Type B pancreatic cell (in vitro differentiated cells): ENCODE results near the gene ESPN. TPM values are rescaled to one million over a fixed set of nuclear protein-coding genes. Genes with fewer than 3 reads are reported as not detected.
A peak's percentile ranks its signal among the peaks of the same experiment; 100 is the strongest.
"Not testable (repeated sequence)": the region's sequence is repeated elsewhere in the genome, so short reads cannot be mapped to it uniquely, and the experiment has no call there.

Source experiments
- DNase-seq: peaks from one replicate; pipeline ENCODE4 v3.0.0; 2021; ENCODE audit warnings: mixed read lengths; ENCODE audit not compliant: unreplicated experiment; ENCODE audit errors: extremely low spot score
- H3K27ac Mint-ChIP-seq: 2 replicates; pipeline ENCODE4 v1.8.0; 2021; ENCODE audit warnings: mild to moderate bottlenecking, mixed read lengths
- H3K27me3 Mint-ChIP-seq: 2 replicates; pipeline ENCODE4 v1.8.0; 2021; ENCODE audit warnings: mixed read lengths
- H3K36me3 Mint-ChIP-seq: 2 replicates; pipeline ENCODE4 v1.8.0; 2021; ENCODE audit warnings: mixed read lengths
- H3K4me1 Mint-ChIP-seq: one replicate; pipeline ENCODE4 v1.8.0; 2021; ENCODE audit warnings: mixed read lengths; ENCODE audit not compliant: unreplicated experiment
- H3K4me3 Mint-ChIP-seq: 2 replicates; pipeline ENCODE4 v1.8.0; 2021; ENCODE audit warnings: mild to moderate bottlenecking, mixed read lengths
- H3K9me3 Mint-ChIP-seq: 2 replicates; pipeline ENCODE4 v1.8.0; 2021; ENCODE audit warnings: mixed read lengths
- total RNA-seq: library from RNA; stranded (reverse); gene quantifications from 2 replicates; pipeline ENCODE4 v1.2.1, GENCODE V29; 2021; ENCODE audit warnings: low replicate concordance
- TF ChIP-seq, protein P1 (sequence below): fragments of 200-600 bp; sonication (generic); conservative IDR thresholded peaks from 2 replicates; pipeline ENCODE4 v1.5.0; 2021; ENCODE audit warnings: antibody characterized with exemption, mild to moderate bottlenecking

Gene ESPN
- total RNA-seq, 1 donor from 2014 or later, result 13.8 TPM

DNA sequence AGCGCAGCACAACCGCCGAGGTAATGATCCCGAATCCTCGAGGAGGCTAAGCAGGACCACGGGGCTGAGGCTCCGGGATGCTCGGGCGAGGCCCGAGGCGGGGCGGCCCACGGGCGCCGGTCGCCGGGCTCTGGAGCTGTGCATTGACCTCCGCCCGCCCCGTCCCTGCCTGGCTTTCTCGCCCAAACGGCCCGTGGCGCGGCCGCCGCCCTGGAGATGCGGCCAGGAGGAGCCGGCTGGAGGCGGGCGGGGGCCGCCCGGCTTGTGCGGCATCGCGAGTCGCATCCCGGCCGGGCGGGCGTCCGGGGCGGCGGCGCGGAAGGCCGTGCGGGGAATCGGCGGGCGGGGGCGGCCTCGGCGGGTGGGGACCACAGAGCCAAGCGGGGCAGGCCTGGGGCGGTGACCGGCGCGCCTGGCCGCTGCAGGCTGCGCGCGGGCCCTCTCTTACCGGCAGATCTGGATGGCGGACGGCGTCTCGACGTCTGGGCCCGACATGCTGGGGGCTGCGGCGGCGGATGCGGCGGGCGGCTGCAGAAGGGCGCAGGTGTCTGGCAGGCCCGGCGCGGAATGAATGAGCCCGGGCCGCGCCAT, 31.7 kb upstream of the ESPN start:
- H3K27me3 Mint-ChIP-seq, result peaks cover 8% of the 10 kb centered on the region
- DNase-seq, result no peak
- peak overlapping the region; percentile 88 for H3K4me3 Mint-ChIP-seq
- peaks cover 14% of the 10 kb centered on the region for H3K4me1 Mint-ChIP-seq
- H3K9me3 Mint-ChIP-seq, result no peaks in the 10 kb centered on the region
- H3K27ac Mint-ChIP-seq, result peak overlapping the region; percentile 69
- TF ChIP-seq, protein P1, sequence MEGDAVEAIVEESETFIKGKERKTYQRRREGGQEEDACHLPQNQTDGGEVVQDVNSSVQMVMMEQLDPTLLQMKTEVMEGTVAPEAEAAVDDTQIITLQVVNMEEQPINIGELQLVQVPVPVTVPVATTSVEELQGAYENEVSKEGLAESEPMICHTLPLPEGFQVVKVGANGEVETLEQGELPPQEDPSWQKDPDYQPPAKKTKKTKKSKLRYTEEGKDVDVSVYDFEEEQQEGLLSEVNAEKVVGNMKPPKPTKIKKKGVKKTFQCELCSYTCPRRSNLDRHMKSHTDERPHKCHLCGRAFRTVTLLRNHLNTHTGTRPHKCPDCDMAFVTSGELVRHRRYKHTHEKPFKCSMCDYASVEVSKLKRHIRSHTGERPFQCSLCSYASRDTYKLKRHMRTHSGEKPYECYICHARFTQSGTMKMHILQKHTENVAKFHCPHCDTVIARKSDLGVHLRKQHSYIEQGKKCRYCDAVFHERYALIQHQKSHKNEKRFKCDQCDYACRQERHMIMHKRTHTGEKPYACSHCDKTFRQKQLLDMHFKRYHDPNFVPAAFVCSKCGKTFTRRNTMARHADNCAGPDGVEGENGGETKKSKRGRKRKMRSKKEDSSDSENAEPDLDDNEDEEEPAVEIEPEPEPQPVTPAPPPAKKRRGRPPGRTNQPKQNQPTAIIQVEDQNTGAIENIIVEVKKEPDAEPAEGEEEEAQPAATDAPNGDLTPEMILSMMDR, result no peak
- no peaks in the 10 kb centered on the region for H3K36me3 Mint-ChIP-seq

DNA sequence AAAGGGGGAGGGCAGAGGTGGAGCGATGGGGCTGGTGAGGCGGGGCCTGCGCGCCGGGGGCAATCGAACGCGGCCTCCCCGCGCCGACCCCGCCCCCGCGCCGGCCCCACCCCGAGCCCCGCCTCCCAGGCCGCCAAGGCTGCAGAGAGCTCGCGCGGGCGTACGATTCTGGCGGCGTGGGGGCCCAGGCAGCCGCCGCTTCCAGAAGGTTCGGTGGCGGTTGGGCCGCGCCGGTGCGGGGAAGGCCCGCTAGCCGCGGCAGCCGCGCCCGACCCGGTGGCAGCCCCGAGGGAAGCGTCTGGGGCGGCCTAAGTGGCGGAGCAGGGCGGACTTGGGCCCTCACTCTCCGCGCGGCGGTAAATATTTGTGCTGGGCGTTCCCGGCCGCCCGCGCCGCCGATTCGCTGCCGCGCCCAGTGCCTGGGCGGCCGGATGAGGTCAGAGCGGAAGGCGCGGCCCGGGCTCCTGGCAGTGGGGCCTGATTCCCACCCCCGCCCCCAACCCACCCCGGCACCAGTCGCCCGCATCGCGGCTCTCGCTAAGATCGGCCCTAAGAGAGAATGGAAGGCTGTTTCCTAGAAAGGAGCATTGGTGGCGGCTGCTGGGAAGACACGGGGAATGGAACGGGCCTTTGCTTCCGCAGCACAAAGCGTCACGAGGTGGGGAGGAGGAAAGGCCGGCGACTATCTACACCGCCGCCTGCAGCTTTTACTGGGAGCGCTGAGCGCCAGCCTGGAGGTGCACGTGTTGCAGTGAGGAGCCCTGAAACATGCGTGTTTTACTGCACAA, 31.0 kb upstream of the ESPN start, which contains the start of gene ACOT7:
ACOT7 (minus strand) TSS at position 368 of the 788 bp plus-strand sequence. CDS start 368 bp downstream, outside the sequence.
- H3K9me3 Mint-ChIP-seq, result no peaks in the 10 kb centered on the region
- no peaks in the 10 kb centered on the region for H3K36me3 Mint-ChIP-seq
- DNase-seq, result peak; percentile 89
- peak within 1 kb of the TSS; percentile 95 for H3K27ac Mint-ChIP-seq
- H3K27me3 Mint-ChIP-seq, result peaks cover 10% of the 10 kb centered on the region
- TF ChIP-seq, protein P1, result no peak
- peaks cover 14% of the 10 kb centered on the region for H3K4me1 Mint-ChIP-seq
- H3K4me3 Mint-ChIP-seq, result peak within 1 kb of the TSS; percentile 88

DNA sequence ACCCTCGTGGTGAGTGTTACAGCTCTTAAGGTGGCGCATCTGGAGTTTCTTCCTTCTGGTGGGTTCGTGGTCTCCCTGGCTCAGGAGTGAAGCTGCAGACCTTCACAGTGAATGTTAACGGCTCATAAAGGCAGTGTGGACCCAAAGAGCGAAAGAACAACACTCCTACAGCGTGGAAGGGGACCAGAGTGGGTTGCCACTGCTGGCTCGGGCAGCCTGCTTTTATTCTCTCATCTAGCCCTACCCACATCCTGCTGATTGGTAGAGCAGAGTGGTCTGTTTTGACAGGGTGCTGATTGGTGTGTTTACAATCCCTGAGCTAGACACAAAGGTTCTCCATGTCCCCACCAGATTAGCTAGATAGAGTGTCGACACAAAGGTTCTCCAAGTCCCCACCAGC, 29.4 kb upstream of the ESPN start:
- Mint-ChIP-seq H3K4me1 (peaks cover 14% of the 10 kb centered on the region), H3K27me3 (peaks cover 18% of the 10 kb centered on the region), H3K27ac (peak overlapping the region; percentile 59), H3K4me3 (peak overlapping the region; percentile 57)
- H3K9me3 Mint-ChIP-seq, H3K36me3 Mint-ChIP-seq, DNase-seq: not testable (repeated sequence)

DNA sequence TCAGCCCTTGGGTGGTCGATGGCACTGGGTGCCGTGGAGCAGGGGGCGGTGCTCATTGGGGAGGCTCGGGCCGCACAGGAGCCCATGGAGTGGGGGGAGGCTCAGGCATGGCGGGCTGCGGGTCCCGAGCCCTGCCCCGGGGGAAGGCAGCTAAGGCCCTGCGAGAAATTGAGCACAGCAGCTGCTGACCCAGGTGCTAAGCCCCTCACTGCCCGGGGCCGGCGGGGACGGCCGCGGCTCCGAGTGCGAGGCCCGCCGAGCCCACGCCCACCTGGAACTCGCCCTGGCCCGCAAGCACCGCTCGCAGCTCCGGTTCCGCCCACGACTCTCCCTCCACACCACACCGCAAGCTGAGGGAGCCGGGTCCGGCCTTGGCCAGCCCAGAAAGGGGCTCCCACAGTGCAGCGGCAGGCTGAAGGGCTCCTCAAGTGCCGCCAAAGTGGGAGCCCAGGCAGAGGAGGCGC, 28.8 kb upstream of the ESPN start:
- not testable (repeated sequence) for H3K36me3 Mint-ChIP-seq, H3K4me3 Mint-ChIP-seq, DNase-seq, H3K9me3 Mint-ChIP-seq, H3K27ac Mint-ChIP-seq
- Mint-ChIP-seq H3K27me3 (peaks cover 18% of the 10 kb centered on the region), H3K4me1 (peaks cover 14% of the 10 kb centered on the region)

DNA sequence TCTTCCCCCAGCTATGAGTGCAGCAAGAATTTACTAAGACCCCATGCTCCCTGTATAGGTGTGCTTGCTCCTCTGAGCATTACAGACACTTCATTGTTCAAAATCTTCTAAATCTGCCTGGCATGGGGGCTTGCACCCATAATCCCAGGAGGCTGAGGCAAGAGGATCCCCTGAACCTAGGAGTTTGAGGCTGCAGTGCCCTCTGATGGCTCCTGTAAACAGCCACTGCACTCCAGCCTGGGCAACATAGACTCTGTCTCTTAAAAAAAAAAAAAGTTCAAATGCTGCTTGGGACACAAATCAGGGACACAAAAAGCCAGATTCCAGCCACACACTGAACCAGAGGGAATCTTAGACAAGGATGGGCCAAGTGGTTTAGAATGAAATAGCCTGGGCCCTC, 27.6 kb upstream of the ESPN start:
- Mint-ChIP-seq H3K27me3 (peaks cover 25% of the 10 kb centered on the region), H3K4me3 (no peak overlapping the region), H3K4me1 (peaks cover 11% of the 10 kb centered on the region), H3K9me3 (no peaks in the 10 kb centered on the region), H3K36me3 (no peaks in the 10 kb centered on the region), H3K27ac (peak overlapping the region; percentile 18)
- TF ChIP-seq, protein P1, result no peak
- DNase-seq, result no peak

DNA sequence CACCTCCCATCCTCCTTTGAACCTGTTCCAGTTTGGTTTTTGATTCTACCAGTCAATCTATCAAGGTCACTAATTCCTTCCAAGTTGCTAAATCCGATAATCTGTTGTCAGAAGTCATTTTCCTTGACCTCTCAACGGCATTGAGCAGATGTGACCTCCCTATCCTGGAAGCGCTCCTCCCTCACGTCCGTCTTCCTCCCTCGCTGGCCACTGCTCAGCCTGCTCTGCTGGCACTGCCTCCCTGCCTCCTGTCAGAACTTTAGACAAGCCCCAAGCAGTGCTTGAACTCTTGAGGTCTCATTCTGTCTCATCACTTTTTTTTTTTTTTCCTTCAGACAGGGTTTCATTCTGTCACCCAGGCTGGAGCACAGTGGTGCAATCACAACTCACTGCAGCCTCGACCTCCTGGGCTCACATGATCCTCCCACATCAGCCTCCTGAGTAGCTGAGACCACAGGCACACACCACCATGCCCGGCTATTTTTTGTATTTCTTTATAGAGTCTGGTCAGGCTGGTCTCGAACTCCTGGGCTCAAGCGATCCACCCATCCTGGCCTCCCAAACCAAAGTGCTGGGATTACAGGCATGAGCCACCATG, 26.6 kb upstream of the ESPN start:
- H3K4me3 Mint-ChIP-seq, result no peak overlapping the region
- H3K36me3 Mint-ChIP-seq, result no peaks in the 10 kb centered on the region
- H3K27me3 Mint-ChIP-seq, result peaks cover 27% of the 10 kb centered on the region
- peak overlapping the region; percentile 18 for H3K27ac Mint-ChIP-seq
- DNase-seq, result no peak
- H3K4me1 Mint-ChIP-seq, result peaks cover 6% of the 10 kb centered on the region
- TF ChIP-seq, protein P1, result no peak
- H3K9me3 Mint-ChIP-seq, result no peaks in the 10 kb centered on the region
